ENCODE results near the gene TFF1.
"Not testable (repeated sequence)": the region's sequence is repeated elsewhere in the genome, so short reads cannot be mapped to it uniquely, and the experiment has no call there.

Gene TFF1

GRCh38 chr21:42366292-42367010 lies at the start of gene TFF1:
TSS of gene TFF1 (minus strand) at chr21:42366535. CDS start at chr21:42366495, 40 bp downstream.
- no peak for DNase-seq (ENCODE audit: low spot score)

- DNase-seq (ENCODE audit: low spot score): no peak
Measured at GRCh38 chr21:42414928-42415769, 48.8 kb upstream of the TFF1 start.

- no peak for DNase-seq (ENCODE audit: low spot score)
Measured at GRCh38 chr21:42414553-42414927, 48.2 kb upstream of the TFF1 start.

- DNase-seq (ENCODE audit: low spot score): no peak
Measured at GRCh38 chr21:42414066-42414465, 47.7 kb upstream of the TFF1 start.

GRCh38 chr21:42413500-42413899 lies 47.2 kb upstream of the TFF1 start:
- DNase-seq (ENCODE audit: low spot score): no peak

GRCh38 chr21:42413093-42413492 lies 46.8 kb upstream of the TFF1 start:
- no peak for DNase-seq (ENCODE audit: low spot score)

GRCh38 chr21:42412636-42412933 lies 46.2 kb upstream of the TFF1 start:
- DNase-seq (ENCODE audit: low spot score): no peak

GRCh38 chr21:42411891-42412635 lies 45.7 kb upstream of the TFF1 start:
- DNase-seq (ENCODE audit: low spot score): no peak

GRCh38 chr21:42411197-42411869 lies 45.0 kb upstream of the TFF1 start:
- no peak for DNase-seq (ENCODE audit: low spot score)

- DNase-seq (ENCODE audit: low spot score): no peak
Measured at GRCh38 chr21:42409366-42409765, 43.0 kb upstream of the TFF1 start.

- DNase-seq (ENCODE audit: low spot score): not testable (repeated sequence)
Measured at GRCh38 chr21:42408718-42409117, 42.4 kb upstream of the TFF1 start.

GRCh38 chr21:42407476-42407875 lies 41.1 kb upstream of the TFF1 start:
- no peak for DNase-seq (ENCODE audit: low spot score)

- no peak for DNase-seq (ENCODE audit: low spot score)
Measured at GRCh38 chr21:42406866-42407265, 40.5 kb upstream of the TFF1 start.

- DNase-seq (ENCODE audit: low spot score): no peak
Measured at GRCh38 chr21:42406201-42406621, 39.9 kb upstream of the TFF1 start.

GRCh38 chr21:42405064-42406013 lies 39.0 kb upstream of the TFF1 start:
- no peak for DNase-seq (ENCODE audit: low spot score)

GRCh38 chr21:42404539-42404938 lies 38.2 kb upstream of the TFF1 start:
- DNase-seq (ENCODE audit: low spot score): no peak

GRCh38 chr21:42403611-42404231 lies 37.4 kb upstream of the TFF1 start, which contains the start of gene UBASH3A:
TSS of gene UBASH3A (plus strand) at chr21:42403902. CDS start at chr21:42403946, 44 bp downstream.
- DNase-seq (ENCODE audit: low spot score): no peak

GRCh38 chr21:42401820-42402251 lies 35.5 kb upstream of the TFF1 start:
- DNase-seq (ENCODE audit: low spot score): no peak

GRCh38 chr21:42401154-42401553 lies 34.8 kb upstream of the TFF1 start:
- no peak for DNase-seq (ENCODE audit: low spot score)

GRCh38 chr21:42400525-42400924 lies 34.2 kb upstream of the TFF1 start:
- no peak for DNase-seq (ENCODE audit: low spot score)
